ENCODE results near the gene LLGL1.
"Not testable (repeated sequence)": the region's sequence is repeated elsewhere in the genome, so short reads cannot be mapped to it uniquely, and the experiment has no call there.

LLGL1 gene

GRCh38 chr17:18194804-18195203 is 30.6 kb upstream of the LLGL1 start:
- no peak for DNase-seq (ENCODE audit: low spot score)

- DNase-seq (ENCODE audit: low spot score) = no peak
Measured at GRCh38 chr17:18195246-18195645, 30.2 kb upstream of the LLGL1 start.

- no peak for DNase-seq (ENCODE audit: low spot score)
Measured at GRCh38 chr17:18197535-18198194, 27.8 kb upstream of the LLGL1 start.

GRCh38 chr17:18198530-18198929 is 26.9 kb upstream of the LLGL1 start:
- DNase-seq (ENCODE audit: low spot score) = no peak

- DNase-seq (ENCODE audit: low spot score) = no peak
Measured at GRCh38 chr17:18201108-18201507, 24.3 kb upstream of the LLGL1 start.

GRCh38 chr17:18203308-18203707 is 22.1 kb upstream of the LLGL1 start:
- no peak for DNase-seq (ENCODE audit: low spot score)

GRCh38 chr17:18205861-18206260 is 19.6 kb upstream of the LLGL1 start:
- DNase-seq (ENCODE audit: low spot score) = no peak

- no peak for DNase-seq (ENCODE audit: low spot score)
Measured at GRCh38 chr17:18206962-18207361, 18.5 kb upstream of the LLGL1 start.

- DNase-seq (ENCODE audit: low spot score) = no peak
Measured at GRCh38 chr17:18208092-18208491, 17.3 kb upstream of the LLGL1 start.

- no peak for DNase-seq (ENCODE audit: low spot score)
Measured at GRCh38 chr17:18213666-18214270, 11.7 kb upstream of the LLGL1 start.

- DNase-seq (ENCODE audit: low spot score) = not testable (repeated sequence)
Measured at GRCh38 chr17:18216906-18217305, 8.5 kb upstream of the LLGL1 start.

GRCh38 chr17:18217412-18218015 is 7.9 kb upstream of the LLGL1 start:
- peak; percentile 79 for DNase-seq (ENCODE audit: low spot score)

GRCh38 chr17:18218756-18219415 is 6.5 kb upstream of the LLGL1 start:
- DNase-seq (ENCODE audit: low spot score) = no peak

- no peak for DNase-seq (ENCODE audit: low spot score)
Measured at GRCh38 chr17:18224053-18224386, 1.4 kb upstream of the LLGL1 start.

- no peak for DNase-seq (ENCODE audit: low spot score)
Measured at GRCh38 chr17:18224387-18225120, 881 bp upstream of the LLGL1 start.

- no peak for DNase-seq (ENCODE audit: low spot score)
Measured at GRCh38 chr17:18225642-18226283, 328 bp downstream of the LLGL1 start.

- DNase-seq (ENCODE audit: low spot score) = no peak
Measured at GRCh38 chr17:18226284-18226945, 980 bp downstream of the LLGL1 start.

- no peak for DNase-seq (ENCODE audit: low spot score)
Measured at GRCh38 chr17:18227635-18228034, 2.2 kb downstream of the LLGL1 start.

GRCh38 chr17:18228176-18228682 is 2.8 kb downstream of the LLGL1 start:
- no peak for DNase-seq (ENCODE audit: low spot score)

GRCh38 chr17:18229254-18229653 is 3.8 kb downstream of the LLGL1 start:
- no peak for DNase-seq (ENCODE audit: low spot score)

- no peak for DNase-seq (ENCODE audit: low spot score)
Measured at GRCh38 chr17:18229771-18230170, 4.3 kb downstream of the LLGL1 start.

Measured in COLO829 (cell line).